Measurements from ENCODE around the gene ADAMTS12. TPM values are rescaled to one million over a fixed set of nuclear protein-coding genes. Genes with fewer than 3 reads are reported as not detected.

The ADAMTS12 gene
- total and polyA plus RNA-seq, 2 of the 8 experiments (the other 6 are each of a cell fraction or from before 2014, with no cell fraction given) = 6.4 to 12.8 TPM

DNA sequence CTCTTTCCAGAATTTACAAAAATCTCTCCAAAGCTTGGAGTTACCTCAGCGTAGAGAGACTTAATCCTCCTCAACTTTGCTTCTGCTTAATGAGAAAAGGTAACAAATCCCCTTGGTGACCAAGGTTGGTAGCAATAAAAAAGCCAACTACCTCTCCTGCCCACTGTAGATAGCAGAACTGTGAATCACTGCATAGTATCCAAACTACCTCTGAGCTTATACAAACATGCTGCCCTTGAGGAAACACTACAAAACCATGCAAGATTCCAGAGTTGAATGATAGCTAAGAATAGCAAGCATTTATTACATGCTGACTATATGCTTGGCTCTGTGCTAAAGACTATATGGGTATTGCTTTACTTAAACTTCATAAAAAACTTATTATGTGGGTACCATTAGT is 2.8 kb upstream of the ADAMTS12 start:
- WGBS, 2 experiments (ENCODE audit: extremely low coverage in 1 of 2, insufficient coverage in 1 of 2, insufficient read length in 1 of 2, insufficient replicate concordance in 2 of 2, low coverage in 1 of 2, low lambda C conversion rate in 2 of 2, missing lambda C conversion rate in 1 of 2) = 91% methylated on average over 1 of the region's 1 CpG; no CpG with 5 or more reads in 1 of the 2 experiments
- DNase-seq (ENCODE audit: low read depth in 1 of 2, low spot score in 2 of 2) = no peak

More for the DNA sequence above, 2.8 kb upstream of the ADAMTS12 start:
- Histone ChIP-seq H2BK5ac (ENCODE audit: low read depth, low read length) (no peak overlapping the region), H3K4me2 (ENCODE audit: insufficient read depth in 1 of 2, low read depth in 2 of 2, low read length in 2 of 2) (no peak overlapping the region), H3K23me2 (ENCODE audit: low read depth, low read length) (peaks cover 4% of the 10 kb centered on the region; the same call in 1 of the 2 replicates), H4K20me1 (replicated peaks in 1 of 2; ENCODE audit: control insufficient read depth in 1 of 2, insufficient read depth in 2 of 2, low read length in 2 of 2) (no peaks in the 10 kb centered on the region), H3K79me1 (ENCODE audit: low read depth, low read length) (no peaks in the 10 kb centered on the region), H3K4ac (replicated peaks; ENCODE audit: insufficient read length, low read depth, low read length) (no peak overlapping the region), H2BK120ac (replicated peaks; ENCODE audit: low read depth, low read length) (no peak overlapping the region), H3K23ac (ENCODE audit: insufficient read length) (no peak overlapping the region), H3K27ac (ENCODE audit: low read depth, low read length) (no peak overlapping the region), H3K14ac (ENCODE audit: insufficient read length) (no peak overlapping the region), H3K18ac (ENCODE audit: extremely low read depth, low read length) (no peak overlapping the region), H2BK12ac (ENCODE audit: low read depth, low read length) (no peak overlapping the region), H2AFZ (ENCODE audit: low read length) (no peak overlapping the region), H2BK20ac (ENCODE audit: low read length) (no peak overlapping the region), H3K79me2 (ENCODE audit: control insufficient read depth in 1 of 2, insufficient read depth in 2 of 2, low read length in 2 of 2) (no peaks in the 10 kb centered on the region), H3K9ac (replicated peaks in 1 of 4; ENCODE audit: extremely low read depth in 1 of 4, low read depth in 3 of 4, low read length in 3 of 4) (no peak overlapping the region), H3K4me1 (replicated peaks in 1 of 4; ENCODE audit: control insufficient read depth in 3 of 4, insufficient read depth in 4 of 4, low read length in 3 of 4) (peaks cover 4 to 18% (median 10%) of the 10 kb centered on the region in 4 experiments), H2BK15ac (ENCODE audit: low read length) (no peak overlapping the region), H4K8ac (ENCODE audit: extremely low read depth, insufficient read depth, low read length) (no peak overlapping the region), H4K5ac (ENCODE audit: insufficient read length, low read depth, low read length) (no peak overlapping the region), H3K9me3 (ENCODE audit: insufficient read depth in 2 of 2, low read depth in 1 of 2, low read length in 1 of 2) (no peaks in the 10 kb centered on the region), H3K4me3 (ENCODE audit: extremely low read depth in 1 of 4, insufficient read depth in 2 of 4, low read depth in 3 of 4, low read length in 4 of 4) (no peak overlapping the region), H3K27me3 (replicated peaks in 1 of 4; ENCODE audit: control insufficient read depth in 3 of 4, extremely low read depth in 1 of 4, insufficient read depth in 3 of 4, low read length in 3 of 4) (no peaks in the 10 kb centered on the region; a peak in 1 of 7 replicates), H2AK5ac (ENCODE audit: low read depth, low read length) (no peak overlapping the region), H3K56ac (replicated peaks; ENCODE audit: insufficient read length, low read depth, low read length) (no peak overlapping the region), H3K36me3 (ENCODE audit: control insufficient read depth in 2 of 4, insufficient read depth in 4 of 4, low read length in 3 of 4) (no peaks in the 10 kb centered on the region), H4K91ac (replicated peaks; ENCODE audit: insufficient read length, low read length) (no peak overlapping the region)
- ChIA-PET POLR2A (ENCODE audit: partially characterized antibody) (no interaction called here), CTCF (ENCODE audit: partially characterized antibody) (interaction anchor here (1.7 kb wide), 1 partner anchor 305 kb away, joined by 7 read pairs; no protein-coding TSS in a partner anchor)
- no peak for TF ChIP-seq MAX (IDR thresholded peaks at IDR 0.05)
- no peak for TF ChIP-seq SIN3A (conservative IDR thresholded peaks at IDR 0.05 in 1 of 2, IDR thresholded peaks at IDR 0.05 in 1 of 2; ENCODE audit: low read depth in 1 of 2, low read length in 2 of 2)
- no peak for FAIRE-seq

All from H1 (cell line).